Measurements from ENCODE around the gene PSMC6.
"Not testable (repeated sequence)": the region's sequence is repeated elsewhere in the genome, so short reads cannot be mapped to it uniquely, and the experiment has no call there.

PSMC6 gene

DNA sequence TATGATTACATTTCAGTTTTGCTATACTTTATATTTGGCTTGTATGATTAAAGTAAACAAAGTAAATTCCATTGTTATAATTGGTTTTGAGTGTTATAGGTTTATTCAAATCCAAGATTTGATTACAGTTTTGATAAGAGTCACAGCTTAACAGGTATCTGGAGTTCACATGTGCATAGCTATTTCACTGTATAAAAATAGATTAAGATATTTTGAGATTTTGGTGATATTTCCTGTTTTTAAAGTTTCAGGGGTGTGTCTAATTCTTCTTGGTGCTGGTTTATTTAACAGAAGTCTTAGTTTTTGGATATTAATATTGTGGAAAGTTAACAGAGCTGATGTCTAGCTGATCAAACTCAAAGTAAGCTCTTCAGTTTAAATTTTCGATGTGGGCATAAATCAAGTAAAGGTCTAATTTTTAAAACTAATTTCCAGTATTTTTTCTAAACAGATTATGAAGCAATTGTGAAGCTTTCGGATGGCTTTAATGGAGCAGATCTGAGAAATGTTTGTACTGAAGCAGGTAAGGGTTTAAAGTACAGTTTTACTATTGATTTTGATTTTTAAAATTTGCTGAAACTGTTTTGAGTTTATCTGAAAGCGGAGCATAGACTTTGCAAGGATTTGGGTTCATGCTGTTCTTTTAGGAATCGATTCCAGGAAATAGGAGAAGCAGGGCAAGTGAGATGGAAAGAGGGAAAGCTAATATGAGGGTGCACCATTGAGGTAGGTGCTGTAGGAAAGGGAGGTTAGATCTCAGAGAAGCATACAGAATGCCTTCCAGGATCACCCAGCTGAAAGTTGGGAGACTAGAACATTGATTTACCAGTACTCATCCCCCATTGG is 16.7 kb downstream of the PSMC6 start:
- no peak for DNase-seq

DNA sequence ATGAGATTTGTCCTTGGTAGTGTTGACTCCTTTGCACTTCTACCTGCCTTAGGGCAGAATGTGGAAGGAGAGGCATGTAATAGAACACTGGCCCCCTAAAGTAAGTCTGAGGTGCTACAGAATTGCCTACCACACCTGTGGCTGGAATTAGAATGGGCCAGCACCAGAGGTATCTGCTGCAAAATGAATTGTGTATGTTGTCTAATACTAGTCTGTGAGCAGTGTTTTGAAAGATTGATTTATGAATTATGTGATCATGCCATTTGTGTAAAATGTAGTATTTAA is 17.3 kb downstream of the PSMC6 start:
- no peak for DNase-seq

DNA sequence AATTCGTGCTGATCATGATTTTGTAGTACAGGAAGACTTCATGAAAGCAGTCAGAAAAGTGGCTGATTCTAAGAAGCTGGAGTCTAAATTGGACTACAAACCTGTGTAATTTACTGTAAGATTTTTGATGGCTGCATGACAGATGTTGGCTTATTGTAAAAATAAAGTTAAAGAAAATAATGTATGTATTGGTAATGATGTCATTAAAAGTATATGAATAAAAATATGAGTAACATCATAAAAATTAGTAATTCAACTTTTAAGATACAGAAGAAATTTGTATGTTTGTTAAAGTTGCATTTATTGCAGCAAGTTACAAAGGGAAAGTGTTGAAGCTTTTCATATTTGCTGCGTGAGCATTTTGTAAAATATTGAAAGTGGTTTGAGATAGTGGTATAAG is 20.5 kb downstream of the PSMC6 start:
- not testable (repeated sequence) for DNase-seq

DNA sequence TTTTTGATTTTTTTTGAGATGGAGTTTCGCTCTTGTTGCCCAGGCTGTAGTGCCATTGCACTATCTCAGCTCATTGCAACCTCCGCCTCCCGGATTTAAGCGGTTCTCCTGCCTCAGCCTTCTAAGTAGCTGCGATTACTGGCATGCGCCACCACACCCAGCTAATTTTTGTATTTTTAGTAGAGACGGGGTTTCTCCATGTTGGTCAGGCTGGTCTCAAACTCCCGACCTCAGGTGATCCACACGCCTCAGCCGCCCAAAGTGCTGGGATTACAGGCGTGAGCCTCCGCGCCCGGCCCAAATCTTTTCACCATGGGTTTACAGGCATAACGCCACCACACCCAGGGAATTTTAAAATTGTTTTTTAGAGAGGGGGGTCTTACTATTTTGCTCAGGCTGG is 22.0 kb downstream of the PSMC6 start:
- not testable (repeated sequence) for DNase-seq

DNA sequence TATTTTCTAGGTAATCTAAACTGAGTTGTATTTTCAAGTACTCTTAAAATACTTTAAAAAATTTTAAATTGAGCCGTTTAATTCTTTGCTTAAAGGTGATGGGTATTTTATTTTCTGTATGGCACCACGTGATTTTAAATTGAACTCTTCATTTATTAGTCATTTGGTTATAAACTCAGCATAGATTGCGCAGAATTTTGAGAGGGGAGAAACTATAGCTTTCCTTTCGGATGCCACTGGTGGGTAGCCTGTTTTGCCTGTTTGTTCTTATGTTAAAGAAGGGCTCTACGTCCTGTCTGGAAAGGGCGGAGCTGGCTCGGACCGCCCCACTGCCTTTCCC is 22.6 kb downstream of the PSMC6 start:
- DNase-seq = no peak

DNA sequence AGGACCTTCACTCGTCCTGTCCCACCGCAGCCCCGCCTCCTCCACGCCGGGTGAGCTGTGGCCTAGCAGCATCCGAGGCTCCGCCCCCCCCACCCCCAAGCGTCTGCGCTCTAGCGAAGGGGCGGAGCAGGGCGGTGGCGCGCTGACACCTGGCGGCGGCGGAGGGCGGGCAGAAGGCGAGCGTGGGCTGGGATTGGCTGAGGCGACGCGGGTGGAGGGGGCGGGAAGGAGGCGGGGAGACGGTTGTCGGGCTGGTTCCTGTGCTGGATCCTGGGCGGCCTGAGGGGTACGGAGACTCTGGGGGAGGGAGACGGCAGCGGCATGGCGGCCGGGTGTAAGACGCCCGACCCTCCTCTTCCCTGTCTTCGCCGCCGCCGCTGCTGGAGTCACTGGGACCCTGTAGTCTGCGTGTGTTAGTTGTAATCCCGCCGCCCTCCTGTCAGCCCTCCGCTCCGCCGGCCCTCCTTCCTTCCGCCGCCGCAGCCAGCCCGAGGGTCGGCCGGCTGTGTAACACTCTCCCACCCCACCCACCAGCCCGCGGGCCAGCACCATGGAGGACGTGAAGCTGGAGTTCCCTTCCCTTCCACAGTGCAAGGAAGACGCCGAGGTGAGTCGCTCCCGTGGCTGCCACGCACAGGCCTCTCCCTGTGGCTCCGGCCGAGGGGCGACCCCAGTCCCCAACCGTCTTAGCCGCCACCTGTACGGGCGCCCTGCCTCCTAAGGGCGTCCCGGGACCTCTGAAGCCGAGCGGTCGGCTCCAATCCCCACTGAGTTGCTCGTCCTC is 23.1 kb downstream of the PSMC6 start, which contains the start of gene STYX:
TSS of gene STYX (plus strand) at position 242 of the 784 bp plus-strand sequence. CDS start at position 551, 309 bp downstream.
- peak; percentile 90 for DNase-seq

DNA sequence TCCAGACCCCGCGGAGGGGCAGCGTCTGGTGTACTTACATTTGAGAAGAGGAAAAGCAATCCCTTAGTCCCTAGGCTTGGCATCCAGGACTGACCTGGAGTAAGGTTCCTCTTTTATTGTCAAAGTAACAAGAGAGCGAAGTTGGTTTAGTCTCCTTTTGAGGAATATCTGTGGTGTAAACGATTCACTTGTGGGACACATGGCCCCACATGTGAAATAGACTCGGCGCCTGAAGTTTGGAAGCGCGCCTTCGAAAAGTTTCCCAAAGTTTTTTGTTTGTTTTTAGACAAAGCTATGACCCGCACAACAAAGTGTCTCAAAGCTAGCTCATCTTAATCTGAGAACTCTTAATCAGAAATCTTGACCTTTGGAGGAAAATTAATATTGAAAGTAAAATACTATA is 23.7 kb downstream of the PSMC6 start:
- no peak for DNase-seq

DNA sequence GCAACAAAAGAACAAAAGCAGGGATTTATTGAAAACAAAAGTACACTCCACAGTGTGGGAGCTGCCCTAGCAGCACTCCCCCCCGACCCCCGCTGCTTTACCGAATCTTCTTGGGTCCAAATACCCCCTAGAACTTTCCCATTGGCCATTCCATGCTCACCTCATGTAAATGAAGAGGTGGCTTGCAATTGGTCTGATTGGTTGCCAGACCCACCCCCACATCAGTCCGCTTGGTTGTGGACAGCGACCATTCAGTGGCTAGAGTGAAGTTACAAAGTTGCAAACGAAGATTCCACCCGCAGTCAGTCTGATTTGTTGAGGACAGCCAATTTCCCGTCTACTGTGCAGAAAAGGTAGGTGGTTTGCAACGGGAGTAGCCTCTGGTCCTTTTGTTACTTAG is 26.8 kb downstream of the PSMC6 start:
- DNase-seq = no peak

DNA sequence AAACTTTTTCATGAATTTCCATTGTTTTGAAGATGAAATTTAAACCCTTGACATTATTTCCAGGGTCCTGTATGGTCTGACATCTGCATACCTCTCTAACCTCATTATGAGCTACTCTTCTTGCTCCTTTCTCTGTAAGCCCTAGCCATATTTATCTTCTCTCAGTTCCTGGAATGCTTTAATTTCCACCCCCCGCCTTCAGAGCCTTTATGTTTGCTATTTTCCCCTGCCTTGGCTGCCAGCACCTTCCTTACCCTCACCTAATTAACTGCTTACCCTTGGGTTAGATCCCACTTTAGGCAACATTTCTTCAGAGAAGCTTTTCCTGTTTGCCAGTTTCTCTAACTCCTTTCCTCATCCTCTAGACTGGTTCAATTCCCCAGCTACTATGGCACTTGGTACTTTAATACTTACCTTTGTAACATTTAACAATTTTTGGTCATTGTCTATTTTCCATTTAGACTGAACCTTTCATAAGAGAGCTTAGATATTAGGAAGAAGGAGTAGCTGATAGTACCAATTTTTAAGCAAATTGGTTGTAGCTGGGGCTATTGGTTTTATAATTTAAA is 29.0 kb downstream of the PSMC6 start:
- DNase-seq = no peak

DNA sequence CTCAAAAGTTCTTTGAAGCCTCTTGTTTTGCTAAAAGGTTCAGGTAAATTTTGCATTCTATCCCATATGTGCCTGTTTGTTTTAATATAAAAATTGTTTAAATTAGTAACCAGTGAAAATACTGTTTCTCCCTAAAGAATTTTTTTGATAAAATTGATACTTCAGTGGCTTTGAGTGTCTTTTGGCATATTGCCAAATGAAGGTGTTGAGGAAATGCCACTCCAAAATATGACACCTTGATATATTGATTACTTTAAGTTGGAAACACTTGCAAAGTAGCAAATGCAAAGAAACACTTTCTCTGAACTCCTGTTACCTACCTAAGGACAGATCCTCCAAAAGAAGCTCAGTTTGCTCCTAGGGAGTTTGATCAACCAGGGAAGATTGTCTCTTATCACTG is 31.4 kb downstream of the PSMC6 start:
- DNase-seq = no peak

DNA sequence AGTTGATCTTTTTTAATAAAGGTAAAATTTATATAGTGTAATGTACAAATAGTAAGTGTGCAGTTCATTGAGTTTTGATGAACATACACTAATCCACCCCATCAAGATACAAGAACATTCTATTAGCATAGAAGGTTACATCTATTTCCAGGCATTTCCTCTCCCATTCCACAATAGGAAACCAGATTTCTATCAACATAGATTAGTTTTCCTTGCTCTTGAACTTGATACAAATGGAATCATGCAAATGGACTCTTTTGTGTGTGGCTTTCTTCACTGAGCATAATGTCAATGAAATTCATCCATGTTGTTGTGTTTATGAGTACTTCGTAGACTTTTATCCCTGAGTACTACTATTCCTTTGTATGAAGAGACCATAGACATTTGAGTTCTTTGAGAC is 33.8 kb downstream of the PSMC6 start:
- no peak for DNase-seq

DNA sequence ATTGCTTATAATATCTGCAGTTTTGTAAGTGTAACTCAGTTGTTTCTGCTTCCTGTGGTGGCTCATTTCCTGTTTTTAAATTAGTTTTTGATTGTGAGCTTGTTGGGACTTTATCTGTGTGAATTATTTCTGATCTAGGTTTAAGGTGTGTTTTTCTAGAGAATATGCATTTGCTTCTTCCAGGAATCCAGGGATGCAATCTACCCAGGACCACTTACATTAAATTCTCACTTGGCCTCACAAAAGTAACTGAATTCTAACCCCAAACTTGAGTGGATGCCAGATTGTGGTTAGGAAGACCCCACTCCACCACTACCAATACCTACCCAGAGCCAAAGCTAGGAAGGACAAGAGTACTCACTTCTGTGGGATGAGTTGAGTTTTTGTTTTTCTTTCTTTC is 34.9 kb downstream of the PSMC6 start:
- no peak for DNase-seq

DNA sequence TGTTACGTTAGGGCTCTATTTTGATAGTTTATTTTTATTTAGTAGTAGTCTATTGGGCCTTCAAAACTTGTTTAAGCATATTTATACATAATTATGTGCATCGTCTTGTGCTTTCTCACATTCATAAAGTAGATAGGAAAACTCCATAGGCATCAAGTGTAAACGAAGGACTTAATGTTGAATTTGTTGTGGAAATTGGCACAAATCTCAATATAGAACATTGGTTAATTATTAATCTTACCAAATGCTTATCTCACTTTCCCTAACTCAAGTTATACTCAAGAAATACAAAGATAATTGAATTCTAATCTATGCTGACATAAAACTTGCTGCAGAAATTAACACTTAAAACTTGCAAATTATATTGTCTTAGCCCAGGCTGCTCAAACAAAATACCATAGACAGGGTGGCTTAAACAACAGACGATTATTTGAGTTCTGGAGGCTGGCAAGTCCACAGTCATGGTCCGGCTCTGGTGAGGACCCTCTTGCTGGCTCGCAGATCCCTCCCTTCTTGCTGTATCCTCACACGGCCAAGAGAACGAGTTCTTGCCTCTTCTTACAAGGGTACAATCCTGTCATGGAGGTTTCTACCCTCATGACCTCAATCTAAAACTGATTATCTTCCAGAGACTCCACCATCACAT is 41.8 kb downstream of the PSMC6 start:
- DNase-seq = no peak

DNA sequence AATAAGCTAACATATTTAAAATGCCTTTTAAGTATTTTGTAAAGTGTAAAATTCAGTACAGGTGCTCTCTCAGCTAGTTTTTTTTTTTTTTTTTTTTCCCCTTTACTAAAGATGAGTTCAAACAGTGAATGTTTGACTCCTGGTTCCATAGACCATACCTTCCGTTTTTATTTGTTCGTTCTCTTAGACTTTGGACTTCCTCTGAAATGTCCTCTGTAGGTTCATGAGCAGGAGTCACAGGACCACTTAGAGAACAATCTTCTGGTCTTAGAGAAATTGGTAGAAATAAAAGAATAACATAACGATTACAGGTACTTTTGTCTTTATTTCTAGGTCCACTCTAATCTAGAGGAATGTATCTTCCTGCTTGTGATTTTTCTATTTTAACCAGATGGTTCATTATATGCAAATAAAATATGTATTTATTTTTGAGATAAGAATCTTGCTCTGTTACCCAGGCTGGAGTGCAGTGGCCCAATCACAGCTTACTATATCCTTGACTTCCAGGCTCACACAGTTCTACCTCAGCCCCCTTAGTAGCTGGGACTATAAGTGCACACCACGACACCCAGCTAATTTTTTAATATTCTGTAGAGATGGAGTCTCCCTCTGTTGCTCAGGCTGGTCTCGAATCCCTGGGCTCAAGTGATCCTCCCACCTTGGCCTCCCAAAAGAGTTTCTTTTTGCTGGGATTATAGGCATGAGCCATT is 48.8 kb downstream of the PSMC6 start:
- DNase-seq = no peak

DNA sequence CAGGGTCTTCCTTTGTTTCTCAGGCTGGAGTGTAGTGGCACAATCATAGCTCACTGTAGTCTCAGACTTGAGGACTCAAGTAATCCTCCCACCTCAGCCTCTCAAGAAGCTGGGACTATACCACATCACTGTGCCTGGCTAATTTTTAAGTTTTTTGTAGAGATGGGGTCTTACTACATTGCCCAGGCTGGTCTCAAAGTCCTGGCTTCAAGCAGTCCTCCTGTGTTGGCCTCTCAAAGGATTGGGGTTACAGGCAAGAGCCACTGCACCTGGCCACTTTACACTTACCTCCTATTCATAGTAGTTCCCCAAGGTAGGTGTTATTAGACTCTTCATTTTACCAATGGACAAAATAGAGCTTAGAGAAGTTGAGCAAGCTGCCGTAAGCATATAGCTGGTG is 52.1 kb downstream of the PSMC6 start:
- no peak for DNase-seq

DNA sequence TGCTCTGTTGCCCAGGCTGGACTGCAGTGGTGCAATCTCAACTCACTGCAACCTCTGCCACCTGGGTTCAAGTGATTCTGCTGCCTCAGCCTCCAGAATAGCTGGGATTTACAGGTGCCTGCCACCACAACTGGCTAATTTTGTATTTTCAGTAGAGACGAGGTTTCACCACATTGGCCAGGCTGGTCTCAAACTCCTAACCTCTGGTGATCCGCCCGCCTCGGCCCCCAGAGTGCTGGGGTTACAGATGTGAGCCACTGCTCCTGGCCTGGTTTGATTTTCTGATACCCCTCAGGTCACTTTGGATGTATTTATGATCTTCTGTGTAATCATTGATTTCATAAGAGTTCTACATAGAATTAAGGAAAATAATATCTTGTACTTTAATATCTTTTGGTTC is 55.9 kb downstream of the PSMC6 start:
- not testable (repeated sequence) for DNase-seq

DNA sequence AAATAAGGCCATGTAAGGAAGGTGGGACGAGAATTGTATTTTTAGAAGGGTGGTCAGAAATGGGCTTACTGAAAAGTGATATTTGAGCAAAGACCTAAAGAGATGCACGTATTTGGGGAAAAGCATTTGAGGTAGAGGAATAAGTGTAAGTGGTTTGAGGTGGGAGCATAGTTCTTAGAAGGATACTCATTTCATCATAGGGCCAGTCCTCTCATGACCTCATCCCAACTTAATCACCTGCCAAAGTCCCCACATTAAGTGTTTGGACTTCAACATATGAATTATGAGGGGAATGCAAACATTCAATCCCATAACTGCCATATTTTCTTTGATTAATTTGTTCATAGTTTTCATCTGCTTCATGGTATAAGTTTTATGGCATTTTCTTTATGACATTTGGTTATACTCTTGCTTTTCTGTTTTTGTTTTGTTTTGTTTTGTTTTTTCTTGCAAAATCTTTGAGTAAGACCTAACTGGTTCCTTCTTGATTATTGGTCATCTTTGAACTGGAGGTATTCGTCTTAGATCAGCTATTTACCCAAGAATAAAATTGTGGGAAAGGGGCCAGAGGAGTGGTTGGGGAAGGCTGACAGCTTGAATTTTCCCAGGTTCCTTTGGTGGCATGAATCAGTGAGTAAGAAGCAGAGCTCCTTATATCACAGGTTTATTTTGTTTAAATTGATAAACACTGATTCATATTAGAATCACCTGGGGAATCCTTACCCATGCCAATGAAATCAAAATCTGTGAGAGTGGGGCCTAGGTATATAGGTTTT is 60.2 kb downstream of the PSMC6 start:
- no peak for DNase-seq

DNA sequence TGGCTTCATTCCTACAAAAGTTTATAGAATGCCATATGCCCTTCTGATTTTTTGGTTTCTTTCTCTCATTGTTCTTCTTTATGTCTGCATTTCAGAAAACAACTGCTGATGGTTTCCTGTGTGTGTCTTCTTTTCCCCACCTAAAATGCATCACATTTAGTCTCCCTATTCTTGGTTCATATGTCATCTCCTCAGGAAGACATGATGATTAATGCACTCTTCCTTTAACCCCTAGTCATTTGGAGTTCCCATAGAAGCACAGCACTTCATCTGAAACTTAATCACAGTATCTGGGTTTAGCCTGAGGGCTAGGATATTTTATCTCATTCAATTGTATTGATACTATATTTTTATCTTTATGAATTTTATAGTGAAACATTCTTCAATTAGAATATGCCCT is 62.9 kb downstream of the PSMC6 start:
- DNase-seq = no peak

DNA sequence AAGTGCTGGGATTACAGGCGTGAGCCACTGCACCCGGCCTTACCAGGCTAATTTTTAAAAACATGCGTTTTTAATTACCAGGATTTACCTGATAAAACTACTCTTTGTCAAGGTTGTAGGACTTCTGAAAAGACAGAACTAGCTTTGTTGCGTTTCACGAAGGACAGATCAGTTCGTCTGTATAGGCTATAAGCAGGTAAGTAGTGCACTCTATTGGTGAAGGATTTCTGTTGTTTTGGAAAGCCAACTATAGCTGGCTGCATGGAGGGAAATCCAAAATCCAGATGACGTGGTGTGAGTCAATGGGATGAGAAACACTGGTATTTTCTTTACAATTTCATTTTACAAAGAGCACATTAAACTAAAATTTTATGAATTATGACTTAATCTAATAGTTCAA is 69.8 kb downstream of the PSMC6 start:
- no peak for DNase-seq

All from NCI-H1694 treated with DMSO at 0.1 percent for 48 hours (cell line).